NK-92 treated with Interleukin-12 subunit alpha and Interleukin-12 subunit beta, amount 100 ng/mL, for 24 hours (cell line): ENCODE data around the gene BTRC.

ENCODE experiments used
- DNase-seq: peaks from one replicate; lab custom pipeline; 2025; lab: John Stamatoyannopoulos, UW

The BTRC gene

GRCh38 chr10:101535949-101536348 is 182.0 kb downstream of the BTRC start:
- DNase-seq: no peak

- no peak for DNase-seq
These were observed 182.8 kb downstream of the BTRC start for GRCh38 chr10:101536800-101537199.

GRCh38 chr10:101538446-101538845 is 184.5 kb downstream of the BTRC start:
- no peak for DNase-seq

GRCh38 chr10:101545898-101546297 is 191.9 kb downstream of the BTRC start:
- no peak for DNase-seq

- no peak for DNase-seq
These were observed 197.0 kb downstream of the BTRC start for GRCh38 chr10:101550965-101551364.

- no peak for DNase-seq
These were observed 198.5 kb downstream of the BTRC start for GRCh38 chr10:101552442-101552841.

- no peak for DNase-seq
These were observed 203.6 kb downstream of the BTRC start for GRCh38 chr10:101557541-101557940.

GRCh38 chr10:101558204-101558603 is 204.2 kb downstream of the BTRC start:
- DNase-seq: no peak

GRCh38 chr10:101558671-101559595 is 205.0 kb downstream of the BTRC start:
- no peak for DNase-seq

GRCh38 chr10:101559596-101560297 is 205.8 kb downstream of the BTRC start:
- DNase-seq: no peak

GRCh38 chr10:101560298-101561067 is 206.5 kb downstream of the BTRC start:
- DNase-seq: no peak

- no peak for DNase-seq
These were observed 207.3 kb downstream of the BTRC start for GRCh38 chr10:101561068-101561915.

- no peak for DNase-seq
These were observed 208.3 kb downstream of the BTRC start for GRCh38 chr10:101562231-101562630.

- DNase-seq: no peak
These were observed 209.0 kb downstream of the BTRC start for GRCh38 chr10:101563007-101563406.

GRCh38 chr10:101563497-101564040 is 209.6 kb downstream of the BTRC start:
- DNase-seq: no peak

GRCh38 chr10:101564490-101564991 is 210.6 kb downstream of the BTRC start:
- DNase-seq: no peak

GRCh38 chr10:101565370-101565900 is 211.5 kb downstream of the BTRC start:
- DNase-seq: no peak

GRCh38 chr10:101565936-101566332 is 212.0 kb downstream of the BTRC start:
- no peak for DNase-seq

GRCh38 chr10:101566333-101567164 is 212.6 kb downstream of the BTRC start:
- no peak for DNase-seq
